HEK293 (cell line): Measurements from ENCODE around the gene CMTM8.

Source experiments
- ZNF639 ChIP-seq: fragments of 450-650 bp; formaldehyde crosslinking; IDR thresholded peaks from 2 replicates; pipeline ENCODE4 v1.5.1; 2016; ENCODE audit warnings: missing biosample characterization, missing genetic modification characterization
- TF ChIP-seq, protein P1 (sequence below): fragments of 450-650 bp; formaldehyde crosslinking; IDR thresholded peaks from 2 replicates; pipeline ENCODE4 v1.5.1; 2016; ENCODE audit warnings: missing biosample characterization, missing genetic modification characterization

DNA sequence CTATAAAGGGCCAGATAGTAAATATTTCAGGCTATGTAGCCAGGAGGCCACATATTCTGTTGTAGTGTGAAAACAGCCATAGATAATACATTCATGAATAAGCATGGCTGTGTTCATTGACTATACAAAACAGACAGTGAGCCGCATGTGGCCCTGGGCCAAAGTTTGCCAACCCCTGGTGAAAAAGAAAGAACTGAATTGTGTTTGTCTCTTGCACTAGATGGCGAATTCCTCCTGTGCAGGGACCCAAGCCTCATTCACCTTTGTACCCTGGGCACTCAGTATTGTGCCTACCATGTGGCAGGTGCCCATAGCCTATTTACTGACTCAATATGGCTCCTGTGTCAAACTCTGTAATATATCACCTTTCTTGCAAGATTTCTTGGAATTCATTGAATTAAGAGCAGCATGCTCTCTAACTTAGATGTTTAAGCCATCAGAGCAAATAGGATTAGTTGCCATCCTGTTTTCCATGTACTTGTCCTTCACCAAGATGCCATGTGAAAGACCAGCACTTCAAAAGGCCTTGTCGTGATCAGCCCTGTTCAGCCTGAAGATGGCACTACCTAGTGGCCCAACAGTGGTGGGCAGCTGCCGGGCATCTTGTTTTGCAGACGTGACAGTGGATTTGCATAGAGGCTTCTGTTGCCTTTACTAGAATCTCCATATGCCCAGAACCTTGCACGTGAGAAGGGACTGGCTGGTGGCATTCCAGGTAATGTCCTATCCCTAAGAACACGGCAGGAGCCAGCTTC, 102.3 kb downstream of the CMTM8 start:
- TF ChIP-seq, protein P1, sequence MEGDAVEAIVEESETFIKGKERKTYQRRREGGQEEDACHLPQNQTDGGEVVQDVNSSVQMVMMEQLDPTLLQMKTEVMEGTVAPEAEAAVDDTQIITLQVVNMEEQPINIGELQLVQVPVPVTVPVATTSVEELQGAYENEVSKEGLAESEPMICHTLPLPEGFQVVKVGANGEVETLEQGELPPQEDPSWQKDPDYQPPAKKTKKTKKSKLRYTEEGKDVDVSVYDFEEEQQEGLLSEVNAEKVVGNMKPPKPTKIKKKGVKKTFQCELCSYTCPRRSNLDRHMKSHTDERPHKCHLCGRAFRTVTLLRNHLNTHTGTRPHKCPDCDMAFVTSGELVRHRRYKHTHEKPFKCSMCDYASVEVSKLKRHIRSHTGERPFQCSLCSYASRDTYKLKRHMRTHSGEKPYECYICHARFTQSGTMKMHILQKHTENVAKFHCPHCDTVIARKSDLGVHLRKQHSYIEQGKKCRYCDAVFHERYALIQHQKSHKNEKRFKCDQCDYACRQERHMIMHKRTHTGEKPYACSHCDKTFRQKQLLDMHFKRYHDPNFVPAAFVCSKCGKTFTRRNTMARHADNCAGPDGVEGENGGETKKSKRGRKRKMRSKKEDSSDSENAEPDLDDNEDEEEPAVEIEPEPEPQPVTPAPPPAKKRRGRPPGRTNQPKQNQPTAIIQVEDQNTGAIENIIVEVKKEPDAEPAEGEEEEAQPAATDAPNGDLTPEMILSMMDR (tag by site-specific recombination) = no peak
- no peak for TF ChIP-seq ZNF639
